CD4-positive, alpha-beta T cell treated with Interleukin-12 subunit alpha and Interleukin-12 subunit beta, for 1 hour (primary cell): ENCODE results near the gene TMEM9B.
"Not testable (repeated sequence)": the region's sequence is repeated elsewhere in the genome, so short reads cannot be mapped to it uniquely, and the experiment has no call there.

Source experiments
- DNase-seq: peaks from one replicate; pipeline ENCODE4 v3.0.0-alpha.2; 2020

Gene TMEM9B

DNA sequence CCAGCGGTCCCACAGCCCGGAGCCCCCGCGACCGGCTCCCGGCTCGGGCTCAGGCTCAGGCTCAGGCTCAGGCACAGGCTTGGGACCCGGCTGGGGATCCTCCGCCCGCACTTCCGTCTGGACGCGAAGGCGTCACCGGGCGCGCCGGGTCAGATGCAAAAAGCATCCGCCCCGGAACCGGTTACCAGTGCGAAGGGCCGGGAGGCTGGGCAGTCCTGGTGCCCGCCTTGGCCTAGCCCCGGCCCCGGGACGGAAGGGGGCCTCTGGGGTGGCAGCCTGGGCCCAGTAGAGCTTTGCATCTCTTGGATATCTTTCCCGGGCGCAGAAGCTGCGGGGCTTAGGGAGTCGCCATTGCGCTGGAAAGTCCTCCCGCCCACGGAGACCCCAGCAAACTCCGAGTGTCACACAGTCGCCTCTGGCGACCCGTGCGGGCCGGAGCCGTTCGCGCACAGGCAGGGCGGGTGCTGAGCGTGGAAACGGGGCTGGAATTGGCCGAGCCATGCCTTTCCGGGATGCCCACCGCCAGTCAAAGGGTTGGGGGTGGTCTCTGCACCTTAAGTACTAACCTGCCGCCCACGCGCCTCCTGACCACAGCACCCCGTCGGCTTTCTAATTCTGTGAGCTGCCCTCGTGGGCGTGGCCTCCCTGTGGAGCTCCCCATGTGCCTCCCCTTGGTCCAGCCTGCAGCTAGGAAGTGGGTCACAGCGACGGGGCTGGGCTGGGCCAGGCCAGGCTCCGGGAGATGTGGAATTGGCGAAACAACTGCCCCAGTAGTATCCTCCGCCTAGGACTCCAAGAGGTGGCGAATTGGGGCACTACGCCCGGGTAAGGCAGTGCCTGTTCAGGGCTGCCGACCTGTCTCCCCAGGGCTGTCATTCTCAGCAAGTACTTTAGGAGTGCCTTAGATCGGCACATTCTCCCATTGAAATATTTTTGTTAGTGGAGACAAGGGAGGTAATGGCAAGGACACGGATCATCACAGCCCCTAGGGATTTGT lies at the start of gene TMEM9B:
TMEM9B (minus strand) TSS at position 119 of the 997 bp plus-strand sequence. CDS start 129 bp downstream, outside the sequence.
- DNase-seq = peak; percentile 78

DNA sequence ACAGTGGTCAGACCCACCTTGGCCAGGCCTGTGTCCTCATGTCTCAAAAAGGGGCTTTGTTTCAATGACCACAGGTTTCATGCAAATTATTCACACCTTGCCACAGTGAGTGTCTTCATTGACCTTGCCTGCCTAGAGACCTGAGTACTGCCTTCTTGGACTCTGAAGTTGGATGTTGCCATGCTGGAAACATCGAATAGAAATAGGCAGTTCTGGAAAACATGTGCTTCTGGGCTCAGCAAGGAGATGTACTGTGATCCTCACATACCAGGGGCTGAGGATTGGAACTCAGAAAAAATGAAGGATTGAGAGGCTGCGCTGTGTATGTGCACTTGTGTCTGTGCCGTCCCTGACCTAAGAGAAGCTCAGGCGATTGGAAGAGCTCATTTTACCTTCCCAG lies 49.1 kb upstream of the TMEM9B start:
- no peak for DNase-seq

DNA sequence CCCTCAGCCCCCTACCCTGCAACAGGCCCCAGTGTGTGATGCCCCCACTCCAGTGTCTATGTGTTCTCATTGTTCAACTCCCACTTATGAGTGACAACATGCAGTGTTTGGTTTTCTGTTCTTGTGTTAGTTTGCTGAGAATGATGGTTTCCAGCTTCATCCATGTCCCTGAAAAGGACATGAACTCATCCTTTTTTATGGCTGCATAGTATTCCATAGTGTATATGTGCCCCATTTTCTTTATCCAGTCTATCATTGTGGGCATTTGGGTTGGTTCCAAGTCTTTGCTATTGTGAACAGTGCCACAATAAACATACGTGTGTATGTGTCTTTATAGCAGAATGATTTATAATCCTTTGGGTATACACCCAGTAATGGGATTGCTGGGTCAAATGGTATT lies 45.3 kb upstream of the TMEM9B start:
- not testable (repeated sequence) for DNase-seq

DNA sequence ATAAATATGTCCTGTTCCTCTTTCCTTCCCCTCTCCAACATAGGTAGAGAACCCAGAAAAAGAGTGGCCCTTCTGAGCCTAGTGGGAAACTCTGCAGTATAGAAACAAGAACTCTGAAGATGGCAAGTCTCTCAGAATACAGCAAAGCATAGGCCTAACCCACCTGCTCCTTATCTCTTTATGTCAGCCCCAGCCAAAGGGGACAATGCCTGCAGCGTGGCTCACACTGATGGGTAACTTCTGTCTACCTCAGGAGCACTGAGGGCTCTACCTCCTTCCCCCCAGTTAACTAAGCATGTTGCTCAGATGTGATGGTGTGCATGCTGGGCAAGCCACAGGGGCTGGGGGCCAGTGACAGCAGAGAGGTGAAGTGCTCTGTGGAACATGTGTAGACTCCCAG lies 44.4 kb upstream of the TMEM9B start:
- no peak for DNase-seq

DNA sequence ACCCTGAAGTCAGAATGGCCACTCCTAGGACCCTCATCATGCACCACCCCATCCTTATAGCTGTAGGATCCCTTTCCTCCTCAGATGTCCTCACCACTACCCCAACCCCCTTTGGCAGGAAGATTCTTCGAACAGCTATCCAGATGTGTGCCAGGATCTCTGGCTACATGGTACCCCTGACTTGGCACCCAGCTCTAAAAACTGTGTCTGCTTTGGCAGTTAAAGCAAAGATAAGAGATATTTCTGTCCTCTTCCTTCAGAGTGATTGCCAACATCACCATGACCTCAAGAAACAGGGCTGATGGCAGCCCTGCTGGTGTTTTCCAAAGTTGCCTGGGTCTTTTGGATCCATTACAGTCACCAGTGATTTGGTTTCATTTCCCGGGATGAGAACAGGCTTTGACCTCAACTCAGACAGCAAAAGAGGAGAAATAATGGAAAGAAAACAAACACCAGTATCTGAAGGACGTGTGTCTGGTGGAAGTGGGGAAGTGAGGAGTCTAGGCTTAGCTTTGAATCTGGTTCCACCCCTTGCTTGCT lies 43.8 kb upstream of the TMEM9B start:
- DNase-seq = no peak

DNA sequence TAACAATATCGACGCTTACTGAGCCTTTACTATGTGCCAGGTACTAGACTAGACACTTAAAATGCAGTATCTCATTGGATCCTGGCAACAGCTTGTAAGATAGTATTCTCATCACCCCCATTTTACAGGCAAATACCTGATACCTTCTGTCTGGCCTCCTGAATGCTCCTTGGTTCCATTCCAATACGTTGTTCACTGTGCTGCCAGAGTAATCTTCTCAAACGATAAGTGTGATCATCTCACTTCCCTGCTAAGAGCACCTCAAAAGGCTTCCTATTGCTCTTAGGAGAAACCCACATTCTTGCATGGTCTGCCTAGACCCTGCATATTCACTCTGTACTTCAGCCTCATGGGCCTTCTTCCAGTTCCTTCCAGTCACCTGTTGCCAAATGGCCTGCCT lies 40.8 kb upstream of the TMEM9B start:
- no peak for DNase-seq

DNA sequence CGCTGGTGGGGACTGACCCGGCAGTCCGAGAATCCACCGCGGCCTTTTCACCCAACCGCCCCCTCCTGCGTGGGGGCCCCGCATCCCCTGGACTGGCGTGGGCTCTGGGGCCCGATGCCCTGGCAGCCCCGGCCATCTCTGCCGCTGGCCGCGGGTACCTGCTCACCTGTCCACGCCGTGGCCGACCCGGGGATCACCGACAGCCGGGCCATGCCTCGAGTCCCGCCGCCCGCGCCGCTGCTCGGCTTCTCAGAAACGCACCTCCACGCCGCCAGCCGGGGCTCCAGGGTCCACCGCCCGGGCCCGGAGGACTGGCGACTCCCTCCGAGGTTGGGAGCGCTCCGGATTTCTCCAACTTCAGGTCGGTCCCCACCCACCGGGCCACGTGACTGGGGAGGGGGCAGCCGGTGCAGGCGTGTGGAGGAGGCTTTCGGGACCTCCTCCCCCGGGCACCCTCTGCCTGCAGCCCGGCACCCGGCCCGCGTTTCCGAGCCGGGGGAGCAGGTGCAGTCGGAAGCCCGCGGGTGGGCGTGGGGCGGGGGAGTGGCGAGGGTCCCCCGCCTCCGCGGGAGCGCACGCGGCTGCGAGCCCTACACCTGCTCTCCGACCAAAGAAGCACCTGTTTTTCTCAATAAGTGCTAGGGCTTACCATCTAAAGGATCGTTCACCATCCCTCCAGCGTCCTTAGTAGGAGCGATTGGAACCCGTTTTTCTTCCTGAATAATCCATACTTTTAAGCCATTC lies 40.1 kb upstream of the TMEM9B start:
- DNase-seq = no peak

DNA sequence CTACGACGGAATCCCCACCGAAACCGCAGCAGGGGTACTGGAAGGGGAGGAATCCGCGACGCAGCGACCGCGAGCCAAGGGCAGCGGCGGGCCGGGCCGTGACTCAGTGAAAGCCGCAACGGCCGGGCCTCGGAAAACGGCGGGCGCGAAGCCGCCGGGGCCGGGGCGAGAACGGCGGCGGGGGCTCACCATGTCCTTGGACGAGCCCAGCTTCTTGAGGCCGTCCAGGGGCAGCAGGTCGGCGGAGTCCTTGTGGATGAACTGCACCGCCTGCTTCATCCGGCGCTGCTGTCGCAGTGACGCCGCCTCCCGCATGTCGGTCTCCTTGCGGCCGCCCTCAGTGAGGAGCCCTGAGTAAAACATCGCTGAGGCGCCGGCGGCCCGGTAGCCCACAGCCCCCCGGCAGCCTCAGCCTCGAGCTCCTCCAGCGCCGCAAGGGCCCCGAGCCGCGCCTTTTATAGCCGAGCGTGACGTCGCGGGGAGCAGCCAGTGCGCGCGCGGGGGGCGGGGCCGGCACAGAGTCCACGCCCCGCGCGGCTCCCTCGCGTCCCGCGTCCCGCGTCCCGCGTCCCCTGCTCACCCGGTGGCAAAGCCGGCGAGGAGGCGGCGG lies 39.4 kb upstream of the TMEM9B start, which contains the start of gene NRIP3:
NRIP3 (minus strand) TSS at position 429 of the 610 bp plus-strand sequence; CDS start at position 363, 66 bp downstream.
- DNase-seq = peak; percentile 85

DNA sequence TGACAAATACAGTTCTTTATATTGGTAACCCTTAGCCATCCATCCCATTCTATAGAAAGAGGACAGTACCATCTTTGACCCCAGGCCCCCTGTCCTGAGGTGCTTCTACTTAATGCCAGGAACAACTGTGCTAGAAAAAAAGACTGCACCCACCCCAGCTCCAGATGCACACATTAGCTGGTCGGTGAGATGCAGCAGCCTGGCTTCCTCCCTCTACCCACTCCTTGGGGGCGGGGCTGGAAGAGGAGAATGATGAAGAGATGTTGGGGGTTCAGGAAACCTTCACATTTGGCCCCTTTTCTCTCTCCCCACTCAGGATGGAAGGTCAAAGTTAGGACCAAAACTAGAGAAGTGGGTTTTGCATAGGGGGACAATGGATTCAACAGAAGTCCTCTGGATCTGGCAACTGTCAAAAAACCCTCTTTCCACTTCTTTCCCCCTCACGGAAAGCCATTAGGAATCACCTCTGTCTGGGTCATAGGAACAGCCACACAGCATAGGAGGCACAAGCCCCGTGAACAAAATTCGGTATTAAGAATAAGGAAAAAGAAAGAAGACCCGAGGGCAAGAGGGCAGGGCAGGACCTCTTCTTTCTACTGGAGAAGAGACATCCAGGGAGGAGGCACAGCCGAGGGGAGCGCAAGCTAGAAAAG lies 38.8 kb upstream of the TMEM9B start:
- no peak for DNase-seq

DNA sequence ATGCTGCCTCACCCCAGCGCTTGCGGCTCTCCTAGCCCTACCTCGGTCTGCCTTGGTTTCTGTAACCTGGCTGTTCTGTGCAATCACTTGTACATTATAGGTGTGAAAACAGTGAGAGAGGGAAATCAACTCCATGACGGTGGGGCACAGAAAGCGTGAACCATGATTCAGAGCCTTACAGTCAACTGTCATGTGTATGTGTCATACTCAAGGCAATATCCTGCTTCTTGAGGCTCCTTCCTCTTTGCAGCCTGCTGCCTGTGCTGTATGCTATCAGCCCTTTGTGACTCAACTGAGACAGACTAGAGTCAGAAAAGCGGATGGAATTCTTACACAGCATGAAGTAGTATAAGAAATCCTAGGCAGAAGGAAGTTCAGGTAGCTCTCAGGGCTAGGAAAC lies 37.5 kb upstream of the TMEM9B start:
- peak; percentile 15 for DNase-seq

DNA sequence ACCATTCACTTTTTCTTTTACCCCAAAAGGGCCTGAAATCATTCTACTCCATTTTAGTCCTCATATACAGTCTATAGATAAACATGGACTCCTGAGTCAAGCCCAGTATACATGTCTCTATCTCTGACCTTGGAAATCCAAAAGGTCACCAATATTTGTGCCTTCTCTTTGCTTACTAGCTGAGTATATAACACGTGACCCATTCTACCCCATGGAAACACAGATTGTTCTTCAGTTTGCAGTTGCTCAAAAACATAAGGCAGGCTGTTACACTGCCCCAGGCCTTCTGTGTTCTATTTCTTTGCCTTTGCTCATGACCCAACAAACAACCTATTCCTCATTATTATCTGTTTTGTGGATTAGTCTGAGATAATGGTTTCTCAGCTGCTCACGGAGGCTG lies 33.8 kb upstream of the TMEM9B start:
- DNase-seq = no peak

DNA sequence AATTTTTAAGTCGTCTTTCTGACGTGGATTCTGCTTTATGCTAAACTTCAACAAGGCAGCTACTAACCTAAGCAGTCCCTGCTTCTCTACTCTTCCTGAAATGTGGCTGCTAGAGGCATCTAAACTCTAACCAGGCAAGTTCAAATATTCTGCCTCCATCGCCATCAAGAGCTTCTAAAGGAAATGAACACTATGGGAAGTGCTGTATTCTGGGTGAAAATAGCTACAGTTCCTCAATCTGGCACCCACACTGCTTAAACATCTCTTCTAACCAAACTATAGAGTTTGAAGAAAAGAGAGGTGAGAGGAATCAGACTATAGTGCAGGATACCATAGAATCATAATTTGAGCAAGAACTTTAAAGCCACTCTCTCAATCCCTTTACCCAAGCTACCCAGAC lies 33.2 kb upstream of the TMEM9B start:
- DNase-seq = no peak

DNA sequence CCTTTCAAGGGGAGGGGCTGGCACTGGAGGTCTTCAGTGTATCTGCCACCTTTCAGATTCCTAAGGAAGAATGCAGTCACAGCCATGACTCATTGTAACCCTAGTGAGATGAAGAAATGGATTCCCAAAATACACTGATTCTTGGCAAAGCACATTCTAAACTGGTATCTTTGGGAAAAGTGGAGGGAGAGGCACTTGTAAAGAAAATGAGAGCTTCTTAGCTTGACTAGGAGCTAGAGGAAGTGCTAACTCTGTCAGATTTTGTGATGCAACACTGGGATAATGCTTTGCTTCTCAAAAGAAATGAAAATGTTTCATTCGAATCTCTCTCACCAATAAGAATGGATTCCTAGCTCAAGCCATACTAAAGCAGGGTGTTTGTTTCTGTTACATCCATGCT lies 25.2 kb upstream of the TMEM9B start:
- no peak for DNase-seq

DNA sequence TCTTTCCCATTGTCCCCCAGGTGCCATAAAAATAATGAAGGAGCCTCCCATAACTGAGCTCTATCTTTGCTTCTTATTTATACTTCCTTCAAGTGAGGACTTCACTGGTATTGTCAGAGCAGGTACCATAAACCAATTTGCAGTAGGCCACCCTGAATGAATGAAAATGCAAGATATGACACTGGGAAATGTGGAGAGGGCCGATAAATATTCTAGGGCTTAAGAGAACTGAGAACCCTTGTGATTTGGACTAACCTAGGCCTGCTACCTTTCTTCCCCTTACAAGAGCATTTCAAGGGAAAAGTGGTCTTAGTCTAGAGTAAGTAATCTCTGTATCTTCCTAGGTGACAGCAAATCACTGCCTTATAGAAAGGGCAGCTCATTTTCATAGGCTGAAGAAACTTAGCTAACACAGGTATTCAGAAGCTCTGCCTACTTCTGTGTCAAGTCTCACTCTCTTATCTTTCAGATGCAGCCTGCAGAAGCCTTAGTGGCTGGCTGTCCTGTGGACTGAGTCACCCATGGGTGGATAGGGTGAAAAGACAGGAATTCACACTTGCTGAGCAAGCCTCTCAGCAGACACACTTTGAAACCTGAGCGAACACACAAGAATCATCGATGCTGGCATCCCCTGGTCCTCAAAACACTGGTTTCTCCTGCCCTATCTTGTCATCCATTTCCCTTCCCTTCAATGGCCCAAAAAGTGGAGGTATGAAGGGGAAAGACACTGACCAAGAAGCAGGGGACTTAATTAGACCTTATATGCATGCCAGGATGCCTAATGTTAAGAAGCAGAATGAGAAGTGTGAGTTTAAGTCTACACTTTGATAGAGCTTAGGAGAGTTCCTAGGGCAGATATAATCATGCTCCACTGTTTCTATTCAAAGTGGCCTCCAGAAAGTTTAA lies 24.3 kb upstream of the TMEM9B start:
- DNase-seq = no peak

DNA sequence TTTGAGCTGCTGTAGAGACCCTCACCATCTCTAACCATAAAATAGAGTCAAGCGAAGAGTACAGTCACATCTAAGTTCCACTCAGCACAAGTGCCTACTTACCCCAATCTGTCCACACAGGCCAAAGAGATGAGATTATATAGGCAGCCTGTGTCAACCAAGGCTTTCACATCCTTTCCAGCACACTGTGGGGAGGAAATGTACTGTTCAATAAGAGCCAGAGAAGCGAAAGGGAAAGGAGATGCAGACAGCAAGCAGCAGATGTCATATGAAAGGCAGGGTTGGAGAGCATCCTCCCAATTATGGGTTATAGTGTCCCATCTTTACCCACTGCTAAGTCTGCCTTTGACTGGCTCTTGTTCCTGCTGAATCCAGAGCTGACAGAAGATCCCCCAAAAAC lies 23.2 kb upstream of the TMEM9B start:
- no peak for DNase-seq

DNA sequence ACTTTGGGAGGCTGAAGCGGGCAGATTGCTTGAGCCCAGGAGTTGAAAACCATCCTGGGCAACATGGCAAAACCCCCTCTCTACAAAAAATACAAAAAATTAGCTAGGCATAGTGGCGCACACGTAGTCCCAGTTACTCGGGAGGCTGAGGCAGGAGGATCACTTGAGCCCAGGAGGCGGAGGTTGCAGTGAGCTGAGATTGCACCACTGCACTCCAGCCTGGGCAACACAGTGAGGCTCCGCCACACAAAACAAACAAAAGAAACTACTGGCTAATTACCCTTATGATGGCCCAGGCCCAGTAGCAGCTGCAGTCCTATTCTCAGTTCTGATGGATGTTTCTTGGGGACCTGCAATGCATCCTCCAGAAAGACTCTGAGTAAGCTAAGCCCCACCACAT lies 22.5 kb upstream of the TMEM9B start:
- DNase-seq = not testable (repeated sequence)

DNA sequence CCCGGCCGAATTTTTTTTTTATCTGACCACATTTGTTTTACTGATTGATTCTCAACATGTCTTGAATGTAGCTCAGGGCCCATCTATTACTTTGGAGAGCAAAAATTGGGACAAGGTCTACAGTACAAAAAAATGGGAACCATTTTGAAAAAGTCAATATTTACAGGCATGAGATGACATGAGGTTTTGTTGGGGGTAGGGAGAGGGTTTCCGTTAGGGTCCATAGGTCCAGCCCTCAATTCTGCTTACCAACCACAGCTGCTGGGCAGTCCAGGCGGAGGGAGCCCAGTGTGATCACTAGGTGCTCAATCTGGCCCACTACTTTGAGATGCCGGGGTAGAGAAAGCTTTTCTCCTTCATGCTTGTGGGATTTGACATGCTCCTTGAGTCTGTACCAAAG lies 21.2 kb upstream of the TMEM9B start:
- DNase-seq = no peak

DNA sequence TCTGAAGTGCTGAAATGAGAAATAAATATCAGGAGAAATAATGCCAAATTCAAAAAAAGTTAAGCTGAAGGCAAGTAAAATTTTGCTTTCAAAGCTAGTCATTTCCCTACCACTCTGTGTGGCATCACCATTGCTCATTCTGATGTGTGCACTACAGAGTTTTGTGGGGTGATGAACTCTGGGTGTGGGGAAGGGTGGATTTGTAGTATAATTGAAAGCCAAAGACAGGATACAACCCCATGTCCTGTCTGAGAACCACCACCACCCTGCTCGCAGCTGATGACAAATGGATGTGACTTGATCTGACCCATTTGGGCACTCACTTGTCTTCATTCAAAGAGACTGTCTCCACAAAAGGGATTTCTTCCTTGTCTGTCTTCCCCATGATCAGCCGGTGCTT lies 19.3 kb upstream of the TMEM9B start:
- DNase-seq = no peak

DNA sequence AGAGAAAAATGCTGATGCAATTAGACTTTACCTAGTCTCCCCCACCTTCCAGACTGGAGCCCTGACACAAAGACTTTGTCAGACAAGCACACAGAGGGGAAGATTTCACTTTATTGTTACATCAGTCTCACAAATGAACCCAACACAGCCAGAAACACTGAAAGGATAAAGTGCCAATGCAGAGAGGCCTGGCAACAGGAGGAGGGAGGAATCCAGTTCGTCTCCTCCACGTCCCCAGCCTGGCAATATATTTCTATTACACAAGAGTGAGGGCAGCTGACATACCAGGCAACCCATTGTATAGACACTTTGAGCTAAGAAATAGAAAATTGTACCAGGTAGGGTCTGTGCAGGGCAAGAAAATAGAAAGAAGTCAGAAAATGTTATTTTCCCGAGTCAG lies 16.2 kb upstream of the TMEM9B start:
- no peak for DNase-seq

DNA sequence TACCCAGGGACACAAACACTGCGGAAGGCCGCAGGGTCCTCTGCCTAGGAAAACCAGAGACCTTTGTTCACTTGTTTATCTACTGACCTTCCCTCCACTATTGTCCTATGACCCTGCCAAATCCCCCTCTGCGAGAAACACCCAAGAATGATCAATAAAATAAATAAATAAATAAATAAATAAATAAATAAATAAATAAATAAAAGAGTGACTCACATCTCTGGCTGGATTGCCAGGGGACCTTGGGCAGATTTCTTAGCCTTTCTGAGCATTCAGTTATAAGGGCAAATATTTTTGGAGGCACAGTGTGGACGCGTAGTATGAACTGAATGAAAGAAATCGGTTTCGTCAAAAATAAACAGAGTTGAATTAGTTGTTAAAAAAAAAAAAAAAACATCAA lies 15.1 kb upstream of the TMEM9B start:
- DNase-seq = not testable (repeated sequence)

DNA sequence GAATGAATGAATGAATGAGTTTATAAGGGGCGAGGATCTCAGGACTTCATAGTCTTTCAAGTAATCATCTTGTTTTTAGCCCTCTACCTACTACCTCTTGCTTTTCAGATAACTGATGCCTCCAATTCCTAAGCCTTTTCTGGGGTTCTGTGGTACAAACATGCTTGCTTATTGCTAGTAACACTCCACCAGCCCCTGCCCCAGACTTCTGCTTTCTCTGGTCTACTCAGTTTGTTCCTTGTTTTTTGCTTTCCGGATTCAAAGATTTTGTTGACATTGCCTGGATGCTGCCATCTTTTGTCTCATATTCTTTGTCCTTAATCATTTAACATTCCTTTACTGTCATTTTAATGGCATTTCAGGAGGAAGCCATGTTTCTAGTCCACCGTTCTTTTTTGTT lies 8.9 kb upstream of the TMEM9B start:
- no peak for DNase-seq

DNA sequence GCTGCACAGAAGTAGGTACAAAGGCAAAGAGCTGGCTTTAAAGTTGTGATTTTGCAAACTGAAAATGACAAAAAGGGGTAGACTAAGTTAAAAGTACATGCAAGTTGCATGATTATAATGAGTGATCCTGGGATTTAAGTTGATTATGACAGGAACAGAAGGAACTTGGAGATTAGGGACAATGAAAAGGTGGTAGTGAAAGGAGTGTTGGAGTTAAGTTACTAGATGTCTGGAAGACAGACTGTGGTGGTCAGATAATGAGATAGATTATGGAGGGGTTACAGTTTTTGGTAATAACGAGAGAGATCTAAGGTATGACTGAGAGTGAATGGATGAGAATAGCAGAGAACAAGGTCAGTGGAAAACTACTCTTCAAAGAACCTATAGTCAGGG lies 7.7 kb upstream of the TMEM9B start:
- DNase-seq = no peak
